MCF 10A (cell line): Measurements from ENCODE around the gene DTD1. TPM values are rescaled to one million over a fixed set of nuclear protein-coding genes. Genes with fewer than 3 reads are reported as not detected.

Experiments
- BruUV-seq: library from RNA; stranded (reverse); fragments of 400-500 nt; replicated peaks from 2 replicates; lab custom pipeline; 2021; lab: Mats Ljungman, UMichigan
- CTCF ChIA-PET: fragments of 300-600 bp; sonication (Branson Sonifier 250); formaldehyde crosslinking; extraction: SDS; loops from one replicate; lab custom pipeline; 2021; ENCODE audit warnings: antibody characterized with exemption, inconsistent platforms; lab: Yijun Ruan, JAX
- POLR2A ChIA-PET: fragments of 300-600, 350-650 bp; sonication (Branson Sonifier 250); formaldehyde crosslinking; extraction: SDS; loops from one replicate; lab custom pipeline; 2020; ENCODE audit warnings: antibody characterized with exemption, inconsistent platforms; lab: Yijun Ruan, JAX
- DNase-seq: peaks from one replicate; pipeline ENCODE4 v3.0.0-alpha.2; 2018; ENCODE audit not compliant: unreplicated experiment
- H3K27ac Mint-ChIP-seq: one replicate; pipeline ENCODE4 v1.8.0; 2022; ENCODE audit warnings: mild to moderate bottlenecking, low read depth, mixed read lengths; ENCODE audit not compliant: unreplicated experiment
- H3K27me3 Mint-ChIP-seq: one replicate; pipeline ENCODE4 v1.8.0; 2022; ENCODE audit warnings: mixed read lengths; ENCODE audit not compliant: insufficient read depth, unreplicated experiment
- H3K36me3 Mint-ChIP-seq: one replicate; pipeline ENCODE4 v1.8.0; 2022; ENCODE audit warnings: mild to moderate bottlenecking, moderate library complexity, mixed read lengths; ENCODE audit not compliant: insufficient read depth, unreplicated experiment
- H3K4me1 Mint-ChIP-seq: one replicate; pipeline ENCODE4 v1.8.0; 2022; ENCODE audit warnings: mixed read lengths; ENCODE audit not compliant: insufficient read depth, unreplicated experiment
- H3K4me3 Mint-ChIP-seq: one replicate; pipeline ENCODE4 v1.8.0; 2022; ENCODE audit warnings: mild to moderate bottlenecking, moderate library complexity, mixed read lengths; ENCODE audit not compliant: unreplicated experiment
- H3K9me3 Mint-ChIP-seq: one replicate; pipeline ENCODE4 v1.8.0; 2022; ENCODE audit warnings: mixed read lengths; ENCODE audit not compliant: unreplicated experiment
- intact Hi-C: fragments of 100-400 bp; cut with micrococcal nuclease; formaldehyde crosslinking; loops from 2 replicates; pipeline ENCODE4 v1.14.1; 2022
- total RNA-seq: library from RNA; stranded (reverse); gene quantifications from 2 replicates; pipeline ENCODE4 v1.2.3, GENCODE V29; 2022
- TF ChIP-seq, protein P1 (sequence below): fragments of 200-600 bp; IDR thresholded peaks from one replicate; pipeline ENCODE4 v1.8.0; 2022; ENCODE audit warnings: antibody characterized with exemption, mild to moderate bottlenecking; ENCODE audit not compliant: unreplicated experiment

The DTD1 gene
- total RNA-seq, 1 experiment from 2014 or later: 101 TPM

DNA sequence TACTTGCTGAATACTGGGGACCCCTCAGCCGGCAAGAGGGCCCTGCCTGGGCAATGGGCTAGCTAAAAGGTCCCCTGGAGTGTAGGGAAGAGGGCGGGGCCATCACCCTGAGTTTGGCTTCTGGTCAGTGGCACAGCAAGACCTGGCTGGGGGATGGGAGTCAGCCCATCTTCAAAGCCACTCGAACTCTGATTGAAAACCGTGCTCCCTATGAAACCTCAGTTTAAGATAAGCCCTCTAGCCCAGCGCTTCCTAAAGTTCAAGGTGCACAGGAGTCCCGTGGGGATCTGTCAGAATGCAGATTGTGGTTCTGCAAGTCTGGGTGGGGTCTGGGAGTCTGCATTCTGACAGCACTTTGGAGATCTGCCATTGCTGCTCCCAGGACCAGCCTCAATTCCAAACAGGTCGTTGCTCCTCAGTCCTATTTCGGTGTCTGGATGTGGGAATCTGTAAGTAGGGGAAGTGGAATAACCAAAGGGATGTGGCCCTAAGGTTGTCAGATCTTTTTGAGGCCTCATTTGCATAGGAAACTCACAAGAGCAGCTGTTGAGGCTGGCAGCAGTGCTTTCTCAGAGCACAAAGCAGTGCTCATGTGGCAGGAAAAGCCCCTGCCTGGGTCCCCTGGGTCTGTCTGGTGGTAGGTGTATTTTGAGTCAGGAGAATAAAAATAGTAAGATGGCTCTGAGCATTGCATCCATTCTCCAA is 140.5 kb downstream of the DTD1 start:
- Mint-ChIP-seq H3K9me3 (no peaks in the 10 kb centered on the region), H3K4me3 (no peak overlapping the region), H3K27ac (peak overlapping the region; percentile 62), H3K27me3 (no peaks in the 10 kb centered on the region), H3K36me3 (peaks cover 8% of the 10 kb centered on the region), H3K4me1 (no peaks in the 10 kb centered on the region)
- no TSS peak for BruUV-seq
- intact Hi-C loops: no loop called here
- TF ChIP-seq, protein P1, sequence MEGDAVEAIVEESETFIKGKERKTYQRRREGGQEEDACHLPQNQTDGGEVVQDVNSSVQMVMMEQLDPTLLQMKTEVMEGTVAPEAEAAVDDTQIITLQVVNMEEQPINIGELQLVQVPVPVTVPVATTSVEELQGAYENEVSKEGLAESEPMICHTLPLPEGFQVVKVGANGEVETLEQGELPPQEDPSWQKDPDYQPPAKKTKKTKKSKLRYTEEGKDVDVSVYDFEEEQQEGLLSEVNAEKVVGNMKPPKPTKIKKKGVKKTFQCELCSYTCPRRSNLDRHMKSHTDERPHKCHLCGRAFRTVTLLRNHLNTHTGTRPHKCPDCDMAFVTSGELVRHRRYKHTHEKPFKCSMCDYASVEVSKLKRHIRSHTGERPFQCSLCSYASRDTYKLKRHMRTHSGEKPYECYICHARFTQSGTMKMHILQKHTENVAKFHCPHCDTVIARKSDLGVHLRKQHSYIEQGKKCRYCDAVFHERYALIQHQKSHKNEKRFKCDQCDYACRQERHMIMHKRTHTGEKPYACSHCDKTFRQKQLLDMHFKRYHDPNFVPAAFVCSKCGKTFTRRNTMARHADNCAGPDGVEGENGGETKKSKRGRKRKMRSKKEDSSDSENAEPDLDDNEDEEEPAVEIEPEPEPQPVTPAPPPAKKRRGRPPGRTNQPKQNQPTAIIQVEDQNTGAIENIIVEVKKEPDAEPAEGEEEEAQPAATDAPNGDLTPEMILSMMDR: no peak
- ChIA-PET CTCF (interaction anchor here (0.8 kb wide), 1 partner anchor 16 kb away, joined by 4 read pairs; no protein-coding TSS in a partner anchor), POLR2A (no interaction called here)
- no peak for DNase-seq

DNA sequence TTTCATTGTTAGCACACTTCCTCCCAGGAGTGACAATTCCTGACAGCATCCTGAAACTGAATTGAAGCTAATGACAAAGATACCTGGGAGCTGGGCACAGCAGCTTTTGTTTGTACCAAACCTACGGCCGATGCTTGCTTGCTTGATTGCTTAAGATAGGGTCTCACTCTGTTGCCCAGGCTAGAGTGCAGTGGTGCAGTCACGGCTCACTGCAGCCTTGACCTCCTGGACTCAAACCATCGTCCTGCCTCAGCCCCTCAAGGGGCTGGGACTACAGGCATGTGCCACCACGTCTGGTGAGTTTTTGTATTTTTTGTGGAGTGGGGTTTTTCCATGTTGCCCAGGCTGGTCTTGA is 141.0 kb downstream of the DTD1 start:
- no peaks in the 10 kb centered on the region for H3K27me3 Mint-ChIP-seq
- intact Hi-C loops: no loop called here
- no peaks in the 10 kb centered on the region for H3K4me1 Mint-ChIP-seq
- H3K9me3 Mint-ChIP-seq: no peaks in the 10 kb centered on the region
- ChIA-PET CTCF (interaction anchor here (0.6 kb wide), 1 partner anchor 250 kb away, joined by 3 read pairs; no protein-coding TSS in a partner anchor), POLR2A (no interaction called here)
- no peak for DNase-seq
- no TSS peak for BruUV-seq
- no peak overlapping the region for H3K4me3 Mint-ChIP-seq
- TF ChIP-seq, protein P1: no peak
- H3K36me3 Mint-ChIP-seq: peaks cover 8% of the 10 kb centered on the region
- H3K27ac Mint-ChIP-seq: no peak overlapping the region

DNA sequence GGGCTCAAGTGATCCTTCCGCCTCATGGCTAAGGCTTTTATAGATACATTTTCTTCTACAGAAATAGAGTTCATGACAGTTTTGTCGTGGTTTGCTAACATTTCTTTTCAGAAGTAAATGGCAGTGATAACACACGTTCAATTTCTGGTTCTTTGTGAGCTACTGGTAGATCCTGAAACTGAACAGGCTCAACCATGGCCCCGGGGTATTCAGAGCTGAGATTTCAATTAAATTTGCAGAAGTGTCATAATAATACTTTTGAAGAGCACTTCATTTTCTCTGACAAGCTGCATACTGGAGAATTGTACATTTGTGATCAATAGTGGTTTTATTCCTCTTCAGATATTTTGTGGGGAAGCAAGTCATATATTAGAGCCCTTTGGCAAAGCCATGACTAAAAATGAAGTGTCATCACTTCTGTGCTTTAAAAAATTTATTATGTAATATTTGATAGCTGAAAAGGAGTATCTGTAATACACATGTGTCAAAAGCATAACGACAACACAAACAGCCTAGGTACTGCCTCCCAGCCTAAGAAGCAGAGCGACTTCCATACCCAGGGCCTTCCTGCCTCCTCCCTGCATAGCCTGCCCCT is 141.5 kb downstream of the DTD1 start:
- Mint-ChIP-seq H3K27me3 (no peaks in the 10 kb centered on the region), H3K4me3 (no peak overlapping the region), H3K9me3 (no peaks in the 10 kb centered on the region), H3K36me3 (peaks cover 8% of the 10 kb centered on the region), H3K27ac (no peak overlapping the region), H3K4me1 (no peaks in the 10 kb centered on the region)
- no peak for DNase-seq
- intact Hi-C loops: no loop called here
- ChIA-PET POLR2A (no interaction called here), CTCF (interaction anchor here (0.6 kb wide), 1 partner anchor 250 kb away, joined by 3 read pairs; no protein-coding TSS in a partner anchor)
- no TSS peak for BruUV-seq
- TF ChIP-seq, protein P1: no peak

DNA sequence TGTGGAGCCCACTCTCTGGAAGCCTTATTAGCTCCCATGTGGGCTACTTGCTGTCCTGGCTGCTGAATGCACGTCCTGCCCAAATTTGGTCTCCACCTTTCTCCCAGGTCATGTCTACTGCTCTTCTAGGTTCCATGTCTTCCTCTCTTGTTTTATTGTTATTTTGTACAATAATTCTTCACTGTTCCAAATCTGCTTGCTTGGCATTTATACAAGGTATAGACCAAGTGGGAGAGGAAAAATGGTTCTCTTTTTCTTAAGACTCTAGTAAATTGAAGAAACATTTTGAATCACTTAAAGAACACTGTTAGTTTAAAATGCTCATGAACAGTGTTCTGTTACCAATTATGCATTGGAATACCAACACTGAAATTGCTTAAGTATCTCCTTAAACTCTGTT is 144.1 kb downstream of the DTD1 start:
- BruUV-seq: no TSS peak
- Mint-ChIP-seq H3K4me1 (peaks cover 2% of the 10 kb centered on the region), H3K4me3 (no peak overlapping the region), H3K36me3 (peaks cover 8% of the 10 kb centered on the region), H3K27ac (no peak overlapping the region), H3K9me3 (peaks cover 2% of the 10 kb centered on the region), H3K27me3 (no peaks in the 10 kb centered on the region)
- DNase-seq: no peak
- TF ChIP-seq, protein P1: no peak
- ChIA-PET POLR2A (interaction anchor here (0.5 kb wide), 1 partner anchor 63 kb away, joined by 3 read pairs; no protein-coding TSS in a partner anchor), CTCF (interaction anchor here (1.3 kb wide), 2 partner anchors 14 to 19 kb away, joined by 4 read pairs; no protein-coding TSS in a partner anchor)
- intact Hi-C loops: no loop called here
